Neural progenitor cell (in vitro differentiated cells): Measurements from ENCODE around the gene RNF150. TPM values are rescaled to one million over a fixed set of nuclear protein-coding genes. Genes with fewer than 3 reads are reported as not detected.
A peak's percentile ranks its signal among the peaks of the same experiment; 100 is the strongest.

Experiments
- DNase-seq: peaks from one replicate; pipeline ENCODE4 v3.0.0-alpha.2; 2016; ENCODE audit warnings: low spot score
- H2AFZ ChIP-seq: fragments of 200-600 bp; sonication (generic); replicated peaks from 2 replicates; pipeline ENCODE4 v1.6.1; 2016; ENCODE audit warnings: antibody characterized with exemption
- H3F3A ChIP-seq: fragments of 200-600 bp; sonication (generic); 2 replicates; pipeline ENCODE4 v1.6.1; 2016; ENCODE audit warnings: antibody characterized with exemption, low read depth
- H3K27ac ChIP-seq: fragments of 200-600 bp; sonication (generic); 2 replicates; pipeline ENCODE4 v1.5.1; 2016; ENCODE audit warnings: mild to moderate bottlenecking
- H3K27me3 ChIP-seq: fragments of 200-600 bp; sonication (generic); 2 replicates; pipeline ENCODE4 v1.6.1; 2016; ENCODE audit warnings: mild to moderate bottlenecking, moderate library complexity
- H3K36me3 ChIP-seq: fragments of 200-600 bp; sonication (generic); 2 replicates; pipeline ENCODE4 v1.5.1; 2016
- H3K4me1 ChIP-seq: fragments of 200-600 bp; sonication (generic); 2 replicates; pipeline ENCODE4 v1.6.1; 2016; ENCODE audit warnings: mixed run types
- H3K4me2 ChIP-seq: fragments of 200-600 bp; sonication (generic); 2 replicates; pipeline ENCODE4 v1.6.1; 2016
- H3K4me3 ChIP-seq: fragments of 200-600 bp; sonication (generic); 2 replicates; pipeline ENCODE4 v1.5.1; 2016
- H3K79me2 ChIP-seq: fragments of 200-600 bp; sonication (generic); 2 replicates; pipeline ENCODE4 v1.6.1; 2016; ENCODE audit warnings: low read depth
- H3K9ac ChIP-seq: fragments of 200-600 bp; sonication (generic); 2 replicates; pipeline ENCODE4 v1.6.1; 2016
- H3K9me3 ChIP-seq: fragments of 200-600 bp; sonication (generic); 2 replicates; pipeline ENCODE4 v1.5.1; 2016; ENCODE audit warnings: low read depth
- H4K20me1 ChIP-seq: fragments of 200-600 bp; sonication (generic); 2 replicates; pipeline ENCODE4 v1.6.1; 2016; ENCODE audit warnings: low read depth
- H3K27ac Mint-ChIP-seq: 3 replicates; pipeline ENCODE4 v1.8.0; 2021; ENCODE audit warnings: mixed read lengths
- H3K27me3 Mint-ChIP-seq: 2 replicates; pipeline ENCODE4 v1.8.0; 2022; ENCODE audit warnings: low read depth, mild to moderate bottlenecking, inconsistent platforms, moderate library complexity, mixed read lengths; ENCODE audit not compliant: insufficient read depth
- H3K36me3 Mint-ChIP-seq: 3 replicates; pipeline ENCODE4 v1.8.0; 2021; ENCODE audit warnings: mixed read lengths
- H3K4me1 Mint-ChIP-seq: 3 replicates; pipeline ENCODE4 v1.8.0; 2021; ENCODE audit warnings: mixed read lengths
- H3K4me3 Mint-ChIP-seq: 3 replicates; pipeline ENCODE4 v1.8.0; 2021; ENCODE audit warnings: mild to moderate bottlenecking, moderate library complexity, mixed read lengths
- H3K9me3 Mint-ChIP-seq: 3 replicates; pipeline ENCODE4 v1.8.0; 2020; ENCODE audit warnings: mixed read lengths
- CTCF ChIP-seq: fragments of 200-600 bp; sonication (generic); IDR thresholded peaks from 2 replicates; pipeline ENCODE4 v1.5.1; 2017; ENCODE audit warnings: antibody characterized with exemption, mild to moderate bottlenecking
- EZH2 ChIP-seq: fragments of 200-600 bp; sonication (generic); IDR thresholded peaks from 2 replicates; pipeline ENCODE4 v1.6.1; 2017; ENCODE audit warnings: antibody characterized with exemption, mild to moderate bottlenecking, moderate library complexity
- EZH2phosphoT487 ChIP-seq: fragments of 200-600 bp; sonication (generic); IDR thresholded peaks from 2 replicates; pipeline ENCODE4 v1.6.1; 2017; ENCODE audit warnings: antibody characterized with exemption
- total RNA-seq: library from RNA; depleted of rRNA; stranded (reverse); fragments of >200 nt; gene quantifications from 2 replicates; pipeline ENCODE4 v1.2.3, GENCODE V29; 2015; ENCODE audit warnings: low replicate concordance

The RNF150 gene
- total RNA-seq, 1 donor from 2014 or later, result 1.4 TPM

DNA sequence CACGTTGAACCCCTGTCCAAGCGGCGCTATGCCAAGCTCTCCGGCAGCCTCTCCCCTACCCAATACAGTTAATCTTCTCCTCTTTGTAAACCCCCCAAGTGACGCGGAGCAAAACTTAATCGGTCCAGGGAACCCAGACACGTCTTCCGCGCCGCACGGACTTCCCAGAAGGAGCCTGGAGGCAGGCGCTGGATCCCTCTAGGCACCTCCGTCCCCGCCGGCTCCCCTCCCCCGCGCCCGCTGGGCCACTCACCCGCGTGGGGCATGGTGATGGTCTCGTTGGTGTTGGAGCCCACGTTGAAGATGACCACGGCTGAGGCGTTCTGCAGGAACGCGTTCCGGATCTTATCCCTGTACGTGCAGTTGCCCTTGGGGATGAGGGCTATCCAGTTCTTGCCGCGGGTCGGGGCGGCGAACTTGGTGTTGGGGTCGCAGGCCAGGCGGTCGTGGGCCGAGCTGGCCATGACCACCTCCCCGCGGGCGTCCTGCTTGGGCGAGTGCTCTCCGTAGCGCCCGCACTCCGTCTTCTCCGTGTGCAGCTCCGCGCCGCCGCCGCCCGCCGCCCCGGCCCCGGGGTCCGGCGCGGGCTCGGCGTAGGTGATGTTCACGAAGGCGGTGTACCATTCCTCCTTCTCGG lies 1.1 kb downstream of the RNF150 start:
- Histone ChIP-seq H3K9ac (peak overlapping the region; percentile 92), H3K4me3 (peak overlapping the region; percentile 82), H3K4me2 (peak overlapping the region; percentile 94), H3K79me2 (no peaks in the 10 kb centered on the region), H3K4me1 (no peaks in the 10 kb centered on the region), H3F3A (no peaks in the 10 kb centered on the region), H3K27ac (no peak overlapping the region), H3K9me3 (no peaks in the 10 kb centered on the region), H3K36me3 (no peaks in the 10 kb centered on the region), H4K20me1 (peaks cover 13% of the 10 kb centered on the region), H2AFZ (peak overlapping the region; percentile 98), H3K27me3 (peaks cover 81% of the 10 kb centered on the region)
- Mint-ChIP-seq H3K9me3 (no peaks in the 10 kb centered on the region), H3K36me3 (peaks cover 1% of the 10 kb centered on the region), H3K27ac (no peak overlapping the region), H3K4me3 (peak overlapping the region; percentile 98), H3K27me3 (peaks cover 20% of the 10 kb centered on the region), H3K4me1 (peaks cover 24% of the 10 kb centered on the region)
- DNase-seq, result peak; percentile 59
- TF ChIP-seq CTCF (no peak), EZH2 (peak; percentile 72), EZH2phosphoT487 (peak; percentile 69)

DNA sequence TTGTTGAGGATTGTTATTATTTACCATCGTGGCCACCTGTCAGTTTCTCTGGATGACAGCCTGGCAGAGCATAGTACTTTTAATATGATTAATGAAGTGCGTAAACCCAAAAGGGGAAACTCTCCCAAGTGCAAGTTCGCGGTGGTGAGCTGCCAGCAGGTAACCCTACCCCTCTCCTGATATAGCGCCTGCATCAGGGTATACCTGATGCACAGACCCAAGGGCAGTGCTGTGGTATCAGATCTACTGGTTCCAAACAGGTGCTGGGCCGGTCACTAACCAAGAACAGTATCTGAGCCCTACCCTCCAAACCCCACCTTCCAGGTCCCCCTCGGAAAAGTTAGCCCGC lies 1.6 kb downstream of the RNF150 start:
- no peaks in the 10 kb centered on the region for H3K79me2 ChIP-seq

DNA sequence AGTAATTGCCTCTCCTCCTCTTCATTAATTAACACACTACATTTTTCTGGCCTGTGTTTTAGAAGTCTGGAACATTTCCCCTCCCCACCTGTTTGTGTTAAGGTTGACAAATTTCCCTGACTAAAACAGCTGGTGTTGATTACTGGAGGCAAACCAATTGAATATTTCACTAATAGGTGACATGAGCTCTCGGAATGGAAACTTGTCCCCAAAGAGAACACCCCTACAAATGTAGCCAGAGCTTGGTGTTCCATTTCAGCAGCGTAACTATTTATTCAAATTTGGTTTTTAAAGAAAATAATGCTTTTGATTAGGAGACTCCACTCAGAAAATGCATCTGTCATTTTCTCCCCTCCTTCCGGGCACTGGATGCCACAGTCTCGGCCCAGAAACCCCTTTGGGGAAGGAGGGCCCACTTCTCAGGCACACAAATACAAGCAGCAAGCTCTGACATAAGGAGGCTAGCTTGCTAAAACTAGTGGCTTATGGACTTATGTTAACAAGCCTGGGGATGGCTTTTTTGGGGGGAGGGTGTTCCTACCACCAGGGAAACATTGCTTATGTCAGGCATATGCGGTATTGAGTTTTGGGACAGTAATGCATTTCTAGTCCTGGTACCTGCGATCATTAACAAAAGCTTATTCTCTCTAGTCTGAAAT lies 2.2 kb downstream of the RNF150 start:
- H3K27ac ChIP-seq, result no peak overlapping the region
- no peaks in the 10 kb centered on the region for H3K79me2 ChIP-seq
- H4K20me1 ChIP-seq, result peaks cover 13% of the 10 kb centered on the region
- peaks cover 20% of the 10 kb centered on the region for H3K27me3 Mint-ChIP-seq
- H3K36me3 Mint-ChIP-seq, result peaks cover 1% of the 10 kb centered on the region
- H3K27ac Mint-ChIP-seq, result no peak overlapping the region
- H3K36me3 ChIP-seq, result no peaks in the 10 kb centered on the region
- no peak overlapping the region for H3K4me2 ChIP-seq
- no peak overlapping the region for H3K9ac ChIP-seq
- H3K4me3 Mint-ChIP-seq, result peak overlapping the region; percentile 98
- H3K9me3 Mint-ChIP-seq, result no peaks in the 10 kb centered on the region
- no peaks in the 10 kb centered on the region for H3K9me3 ChIP-seq
- H3F3A ChIP-seq, result no peaks in the 10 kb centered on the region
- H3K27me3 ChIP-seq, result peaks cover 70% of the 10 kb centered on the region
- H3K4me1 ChIP-seq, result no peaks in the 10 kb centered on the region
- H3K4me3 ChIP-seq, result no peak overlapping the region
- H3K4me1 Mint-ChIP-seq, result peaks cover 24% of the 10 kb centered on the region
- DNase-seq, result no peak
- TF ChIP-seq CTCF, result no peak
- no peak for TF ChIP-seq EZH2
- TF ChIP-seq EZH2phosphoT487, result no peak
- no peak overlapping the region for H2AFZ ChIP-seq

More for the DNA sequence above, 1.6 kb downstream of the RNF150 start:
- H3K36me3 ChIP-seq, result no peaks in the 10 kb centered on the region
- TF ChIP-seq CTCF (no peak), EZH2phosphoT487 (no peak), EZH2 (no peak)
- H2AFZ ChIP-seq, result no peak overlapping the region
- H3K36me3 Mint-ChIP-seq, result peaks cover 1% of the 10 kb centered on the region
- H3K27ac ChIP-seq, result no peak overlapping the region
- H3K27me3 Mint-ChIP-seq, result peaks cover 20% of the 10 kb centered on the region
- no peak overlapping the region for H3K27ac Mint-ChIP-seq
- peaks cover 24% of the 10 kb centered on the region for H3K4me1 Mint-ChIP-seq
- peaks cover 76% of the 10 kb centered on the region for H3K27me3 ChIP-seq
- H3K4me2 ChIP-seq, result peak overlapping the region; percentile 94
- H3K9me3 ChIP-seq, result no peaks in the 10 kb centered on the region
- H3K4me1 ChIP-seq, result no peaks in the 10 kb centered on the region
- no peak for DNase-seq
- no peaks in the 10 kb centered on the region for H3F3A ChIP-seq
- no peak overlapping the region for H3K9ac ChIP-seq
- H3K4me3 Mint-ChIP-seq, result peak overlapping the region; percentile 98
- no peaks in the 10 kb centered on the region for H3K9me3 Mint-ChIP-seq
- H4K20me1 ChIP-seq, result peaks cover 13% of the 10 kb centered on the region
- peak overlapping the region; percentile 82 for H3K4me3 ChIP-seq
